Natural killer cell (primary cell): ENCODE measurements around the gene ACOT11. TPM values are rescaled to one million over a fixed set of nuclear protein-coding genes. Genes with fewer than 3 reads are reported as not detected.

Source experiments
- ATAC-seq, 3 donors: fragments of 150-1000 bp in 2 of 3; fragments of 200-7000 bp in 1 of 3; cut with Tn5 transposase; 1 replicate in 1 of 3; 2 replicates in 2 of 3; pipeline ENCODE4 v1.10.0; 2021; ENCODE audit warnings: mild to moderate bottlenecking in 2 of 3, moderate library complexity in 2 of 3
- DNase-seq, 2 donors: peaks; one replicate each; pipeline versions ENCODE4 v3.0.0 to v3.0.0-alpha.2; 2013 to 2021; ENCODE audit warnings: mixed read lengths in 1 of 2
- H3K27ac ChIP-seq: one replicate; pipeline ENCODE4 v1.5.1; 2013; ENCODE audit warnings: mild to moderate bottlenecking, low read length
- H3K27me3 ChIP-seq: one replicate; pipeline ENCODE4 v1.6.1; 2013; ENCODE audit warnings: low read length; ENCODE audit not compliant: control insufficient read depth, insufficient read depth
- H3K36me3 ChIP-seq: one replicate; pipeline ENCODE4 v1.6.1; 2013; ENCODE audit warnings: low read length; ENCODE audit not compliant: control insufficient read depth, insufficient read depth
- H3K4me1 ChIP-seq: one replicate; pipeline ENCODE4 v1.6.1; 2013; ENCODE audit warnings: low read length; ENCODE audit not compliant: control insufficient read depth, insufficient read depth
- H3K4me3 ChIP-seq: one replicate; pipeline ENCODE4 v1.5.1; 2013; ENCODE audit warnings: low read length
- H3K9me3 ChIP-seq: one replicate; pipeline ENCODE4 v1.6.1; 2013; ENCODE audit warnings: low read length; ENCODE audit not compliant: control insufficient read depth, insufficient read depth
- H3K27ac Mint-ChIP-seq, 2 donors: one replicate each; pipeline ENCODE4 v1.8.0; 2022; ENCODE audit warnings: mild to moderate bottlenecking in 2 of 2, mixed read lengths in 2 of 2, moderate library complexity in 1 of 2
- H3K27me3 Mint-ChIP-seq, 2 donors: one replicate each; pipeline ENCODE4 v1.8.0; 2022; ENCODE audit warnings: low read depth in 2 of 2, mixed read lengths in 2 of 2
- H3K36me3 Mint-ChIP-seq: one replicate; pipeline ENCODE4 v1.8.0; 2022; ENCODE audit warnings: mixed read lengths
- H3K4me1 Mint-ChIP-seq, 2 donors: one replicate each; pipeline ENCODE4 v1.8.0; 2022; ENCODE audit warnings: mixed read lengths in 2 of 2
- H3K4me3 Mint-ChIP-seq: one replicate; pipeline ENCODE4 v1.8.0; 2022; ENCODE audit warnings: mild to moderate bottlenecking, moderate library complexity, mixed read lengths
- H3K9me3 Mint-ChIP-seq, 2 donors: one replicate each; pipeline ENCODE4 v1.8.0; 2022; ENCODE audit warnings: mixed read lengths in 2 of 2
- CTCF ChIP-seq: fragments of 200-600 bp; IDR thresholded peaks from one replicate; pipeline ENCODE4 v1.8.0; 2022; ENCODE audit warnings: antibody characterized with exemption
- WGBS: methylation state at CpG from one replicate; pipeline ENCODE4 v1.1.7; 2013; ENCODE audit warnings: missing lambda C conversion rate; ENCODE audit not compliant: insufficient coverage; 5-methylcytosine and 5-hydroxymethylcytosine counted together
- intact Hi-C: fragments of 100-400 bp; cut with micrococcal nuclease; formaldehyde crosslinking; loops from one replicate; pipeline ENCODE4 v1.14.2; 2022
- total RNA-seq, 4 donors: library from RNA; stranded (reverse); fragments of 120-200 nt in 1 of 4; gene quantifications; one replicate each; pipeline versions ENCODE4 v1.2.3 to v1.2.4, GENCODE V29; 2013 to 2022

ACOT11 gene
- total RNA-seq, 3 donors from 2014 or later (not counting 1 experiment from before 2014, with no cell fraction given) = 0.61 to 1.2 (median 0.85) TPM

- H3K4me3 Mint-ChIP-seq = no peak overlapping the region
- Histone ChIP-seq H3K27me3 (no peaks in the 10 kb centered on the region), H3K4me3 (no peak overlapping the region), H3K27ac (no peak overlapping the region), H3K9me3 (no peaks in the 10 kb centered on the region), H3K4me1 (no peaks in the 10 kb centered on the region), H3K36me3 (no peaks in the 10 kb centered on the region)
- 90% methylated on average over 8 of the region's 8 CpGs for WGBS
- intact Hi-C loops = no loop called here
- TF ChIP-seq CTCF = no peak
- no peaks in the 10 kb centered on the region for H3K4me1 Mint-ChIP-seq
- H3K27me3 Mint-ChIP-seq = peaks cover 5 to 8% of the 10 kb centered on the region in 2 donors
- no peak overlapping the region for H3K27ac Mint-ChIP-seq
- ATAC-seq (no peak), DNase-seq (no peak)
- no peaks in the 10 kb centered on the region for H3K9me3 Mint-ChIP-seq
- H3K36me3 Mint-ChIP-seq = no peaks in the 10 kb centered on the region
These were observed 63.6 kb downstream of the ACOT11 start for GRCh38 chr1:54611621-54612020.

DNA sequence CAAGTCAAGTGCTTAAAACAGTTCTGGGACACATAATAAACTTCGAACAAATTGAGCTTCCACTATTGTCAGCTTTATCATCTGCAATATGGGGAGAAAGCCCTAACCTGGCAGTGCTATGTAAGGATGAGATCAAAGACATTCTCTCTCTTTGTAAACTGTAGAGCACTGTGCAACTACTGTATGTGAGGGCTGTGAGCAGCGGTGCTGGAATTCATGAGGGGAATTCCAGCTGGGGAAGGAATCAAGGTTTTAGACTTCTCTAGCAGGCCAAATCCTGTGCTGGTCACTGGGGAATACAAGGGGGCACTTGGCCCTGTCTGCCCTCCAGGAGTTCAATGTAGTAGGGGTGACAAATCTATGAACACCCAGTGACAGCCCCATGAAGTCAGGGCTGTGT is 66.0 kb downstream of the ACOT11 start:
- Histone ChIP-seq H3K9me3 (no peaks in the 10 kb centered on the region), H3K4me3 (no peak overlapping the region), H3K4me1 (no peaks in the 10 kb centered on the region), H3K27me3 (no peaks in the 10 kb centered on the region), H3K36me3 (no peaks in the 10 kb centered on the region), H3K27ac (no peak overlapping the region)
- no peak overlapping the region for H3K4me3 Mint-ChIP-seq
- ATAC-seq (no peak), DNase-seq (no peak)
- no peak for TF ChIP-seq CTCF
- no peak overlapping the region for H3K27ac Mint-ChIP-seq
- H3K4me1 Mint-ChIP-seq = no peaks in the 10 kb centered on the region
- WGBS = 94% methylated on average over 1 of the region's 2 CpGs
- no peaks in the 10 kb centered on the region for H3K9me3 Mint-ChIP-seq
- intact Hi-C loops = no loop called here
- no peaks in the 10 kb centered on the region for H3K36me3 Mint-ChIP-seq
- peaks cover 5 to 8% of the 10 kb centered on the region in 2 donors for H3K27me3 Mint-ChIP-seq

DNA sequence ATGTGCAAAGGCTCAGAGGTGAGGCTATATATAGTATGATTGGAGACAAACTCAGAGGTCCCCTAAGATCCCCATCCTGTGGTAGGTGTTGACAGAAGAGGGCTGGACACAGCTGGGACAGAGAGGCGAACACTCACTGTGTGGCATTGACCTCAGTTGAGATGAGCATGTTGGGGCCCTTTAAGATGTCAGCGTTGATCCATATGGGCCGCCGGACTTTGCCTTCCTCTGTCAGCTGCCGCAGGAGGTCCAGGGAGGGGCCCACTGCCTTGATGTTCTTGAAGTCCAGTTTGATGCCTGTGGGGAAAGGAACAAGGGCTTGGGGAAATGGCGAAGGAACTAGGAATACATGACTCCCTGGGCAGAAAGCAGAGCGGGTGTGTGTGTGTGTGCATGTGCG is 66.5 kb downstream of the ACOT11 start:
- 94% methylated on average over 8 of the region's 8 CpGs for WGBS
- no peaks in the 10 kb centered on the region for H3K9me3 Mint-ChIP-seq
- Histone ChIP-seq H3K36me3 (no peaks in the 10 kb centered on the region), H3K27ac (no peak overlapping the region), H3K4me3 (no peak overlapping the region), H3K27me3 (no peaks in the 10 kb centered on the region), H3K4me1 (no peaks in the 10 kb centered on the region), H3K9me3 (no peaks in the 10 kb centered on the region)
- H3K27ac Mint-ChIP-seq = no peak overlapping the region
- ATAC-seq (no peak), DNase-seq (no peak)
- no peak overlapping the region for H3K4me3 Mint-ChIP-seq
- intact Hi-C loops = no loop called here
- no peaks in the 10 kb centered on the region for H3K4me1 Mint-ChIP-seq
- TF ChIP-seq CTCF = no peak
- H3K27me3 Mint-ChIP-seq = peaks cover 5 to 8% of the 10 kb centered on the region in 2 donors
- no peaks in the 10 kb centered on the region for H3K36me3 Mint-ChIP-seq

DNA sequence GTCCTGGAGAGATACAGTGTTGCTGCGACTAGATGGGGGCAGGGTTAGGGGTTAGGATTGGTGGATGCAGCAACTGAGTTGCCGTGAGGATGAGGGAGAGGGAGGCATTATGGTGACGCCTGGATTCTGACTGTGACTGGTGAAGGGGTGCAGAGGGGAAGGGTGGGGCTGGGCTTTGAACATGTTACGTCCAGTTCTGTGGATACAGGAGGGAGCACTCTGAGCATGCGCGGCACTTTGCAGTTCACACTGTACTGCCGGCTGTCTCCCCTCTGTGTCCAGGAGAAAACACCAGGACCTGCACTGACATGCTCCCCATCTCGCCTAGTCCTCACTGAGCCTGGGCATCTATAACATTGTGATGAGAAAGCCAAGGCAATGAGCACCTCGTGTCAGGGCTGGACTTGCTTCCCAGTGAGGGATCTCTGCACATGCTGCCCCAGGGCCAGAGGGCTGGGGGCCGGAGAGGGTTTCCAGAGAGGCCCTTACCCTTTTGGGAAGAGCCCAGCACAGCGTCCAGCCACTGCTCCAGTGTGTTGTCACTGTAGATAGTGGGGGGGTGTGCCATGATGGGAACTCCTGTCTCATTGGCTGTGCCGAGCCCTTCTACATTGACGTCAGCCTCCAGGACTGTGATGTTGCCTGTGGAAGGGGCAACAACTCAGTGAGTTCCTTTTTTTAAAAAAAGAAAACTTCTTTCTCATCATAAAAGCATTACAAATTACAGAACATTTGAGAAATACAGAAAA is 67.7 kb downstream of the ACOT11 start:
- no peaks in the 10 kb centered on the region for H3K27me3 ChIP-seq
- H3K4me3 ChIP-seq = no peak overlapping the region
- H3K27me3 Mint-ChIP-seq = peaks cover 5 to 8% of the 10 kb centered on the region in 2 donors
- no peaks in the 10 kb centered on the region for H3K4me1 ChIP-seq
- no peaks in the 10 kb centered on the region for H3K4me1 Mint-ChIP-seq
- TF ChIP-seq CTCF = no peak
- no peak overlapping the region for H3K4me3 Mint-ChIP-seq
- H3K27ac Mint-ChIP-seq = no peak overlapping the region
- no peaks in the 10 kb centered on the region for H3K9me3 ChIP-seq
- no peaks in the 10 kb centered on the region for H3K36me3 Mint-ChIP-seq
- intact Hi-C loops = no loop called here
- DNase-seq (no peak), ATAC-seq (no peak)
- no peak overlapping the region for H3K27ac ChIP-seq
- 90% methylated on average over 13 of the region's 13 CpGs for WGBS
- no peaks in the 10 kb centered on the region for H3K36me3 ChIP-seq
- no peaks in the 10 kb centered on the region for H3K9me3 Mint-ChIP-seq
